Mesendoderm (in vitro differentiated cells): ENCODE measurements around the gene RGPD5.
"Not testable (repeated sequence)": the region's sequence is repeated elsewhere in the genome, so short reads cannot be mapped to it uniquely, and the experiment has no call there.

Experiments
- DNase-seq: peaks from one replicate; pipeline ENCODE4 v3.0.0; 2013
- H2AK5ac ChIP-seq: 2 replicates; pipeline ENCODE4 v1.6.1; 2013; ENCODE audit warnings: low read length, inconsistent platforms
- H2BK120ac ChIP-seq: 2 replicates; pipeline ENCODE4 v1.6.1; 2013; ENCODE audit warnings: low read depth, mild to moderate bottlenecking, low read length, moderate library complexity, mixed read lengths
- H2BK15ac ChIP-seq: replicated peaks from 2 replicates; pipeline ENCODE4 v1.6.1; 2013; ENCODE audit warnings: low read depth, mild to moderate bottlenecking, moderate library complexity
- H2BK5ac ChIP-seq: 2 replicates; pipeline ENCODE4 v1.6.1; 2013; ENCODE audit warnings: low read length, inconsistent platforms
- H3K18ac ChIP-seq: 2 replicates; pipeline ENCODE4 v1.6.1; 2013; ENCODE audit warnings: mild to moderate bottlenecking, low read length, mixed read lengths
- H3K23ac ChIP-seq: one replicate; pipeline ENCODE4 v1.6.1; 2013; ENCODE audit warnings: low read length
- H3K27ac ChIP-seq: 2 replicates; pipeline ENCODE4 v1.5.1; 2013; ENCODE audit warnings: low read depth, mild to moderate bottlenecking, inconsistent platforms, low read length, moderate library complexity
- H3K27me3 ChIP-seq: 2 replicates; pipeline ENCODE4 v1.6.1; 2013; ENCODE audit warnings: low read length, control low read depth, mild to moderate bottlenecking, inconsistent platforms; ENCODE audit not compliant: insufficient read depth, poor library complexity
- H3K36me3 ChIP-seq: 2 replicates; pipeline ENCODE4 v1.6.1; 2013; ENCODE audit warnings: low read length, inconsistent platforms; ENCODE audit not compliant: control insufficient read depth, insufficient read depth
- H3K4ac ChIP-seq: one replicate; pipeline ENCODE4 v1.6.1; 2013; ENCODE audit warnings: low read depth, mild to moderate bottlenecking, low read length, moderate library complexity
- H3K4me1 ChIP-seq: 2 replicates; pipeline ENCODE4 v1.6.1; 2013; ENCODE audit warnings: low read depth, low read length, inconsistent platforms; ENCODE audit not compliant: control insufficient read depth
- H3K4me2 ChIP-seq: 2 replicates; pipeline ENCODE4 v1.6.1; 2013; ENCODE audit warnings: low read length
- H3K4me3 ChIP-seq: 2 replicates; pipeline ENCODE4 v1.5.1; 2013; ENCODE audit warnings: mild to moderate bottlenecking, low read length
- H3K56ac ChIP-seq: one replicate; pipeline ENCODE4 v1.6.1; 2013; ENCODE audit warnings: low read length
- H3K79me1 ChIP-seq: 2 replicates; pipeline ENCODE4 v1.6.1; 2013; ENCODE audit warnings: low read length, inconsistent platforms
- H3K79me2 ChIP-seq: 2 replicates; pipeline ENCODE4 v1.6.1; 2013; ENCODE audit warnings: mild to moderate bottlenecking, low read length; ENCODE audit not compliant: control insufficient read depth, insufficient read depth
- H3K9ac ChIP-seq: 2 replicates; pipeline ENCODE4 v1.6.1; 2013; ENCODE audit warnings: low read length, inconsistent platforms
- H4K5ac ChIP-seq: one replicate; pipeline ENCODE4 v1.6.1; 2013; ENCODE audit warnings: low read length
- H4K8ac ChIP-seq: one replicate; pipeline ENCODE4 v1.6.1; 2013; ENCODE audit warnings: low read depth, mild to moderate bottlenecking, control low read depth, low read length, moderate library complexity
- WGBS: extraction: QIAGEN DNeasy Blood & Tissue Kit; methylation state at CpG from one replicate; pipeline ENCODE4 v1.1.7; 2013; ENCODE audit warnings: low lambda C conversion rate, missing lambda C conversion rate; ENCODE audit not compliant: insufficient coverage; ENCODE audit errors: extremely low coverage; 5-methylcytosine and 5-hydroxymethylcytosine counted together

RGPD5 gene

DNA sequence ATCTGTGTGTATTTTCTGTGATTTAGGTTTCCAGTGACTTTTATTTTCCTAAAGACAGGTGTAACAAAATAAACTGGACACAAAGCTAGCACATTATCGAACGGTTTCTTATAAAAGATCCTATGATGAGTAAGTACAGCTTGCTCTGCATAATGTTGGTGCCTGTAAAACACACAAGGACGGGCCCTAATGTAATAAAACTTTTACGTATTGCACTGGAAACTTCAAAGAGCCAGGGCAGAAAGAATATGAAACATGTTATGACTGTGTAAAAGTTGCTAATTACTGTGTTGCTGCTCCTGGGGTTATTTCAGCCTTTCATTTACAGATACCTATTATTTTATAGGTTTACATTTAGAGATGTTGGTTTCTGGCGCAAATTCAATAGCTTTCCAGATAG lies 32.1 kb upstream of the RGPD5 start:
- H3K23ac ChIP-seq, H3K4me2 ChIP-seq, DNase-seq, H3K27ac ChIP-seq, H3K4ac ChIP-seq, H3K79me1 ChIP-seq, H3K4me3 ChIP-seq, H4K5ac ChIP-seq, H3K36me3 ChIP-seq, H3K18ac ChIP-seq, H2AK5ac ChIP-seq, H3K9ac ChIP-seq, H3K56ac ChIP-seq, H3K79me2 ChIP-seq, H3K27me3 ChIP-seq, H4K8ac ChIP-seq, H2BK5ac ChIP-seq, H2BK15ac ChIP-seq, H3K4me1 ChIP-seq, H2BK120ac ChIP-seq: not testable (repeated sequence)
- WGBS = no CpG with 5 or more reads among the region's 5 CpGs

DNA sequence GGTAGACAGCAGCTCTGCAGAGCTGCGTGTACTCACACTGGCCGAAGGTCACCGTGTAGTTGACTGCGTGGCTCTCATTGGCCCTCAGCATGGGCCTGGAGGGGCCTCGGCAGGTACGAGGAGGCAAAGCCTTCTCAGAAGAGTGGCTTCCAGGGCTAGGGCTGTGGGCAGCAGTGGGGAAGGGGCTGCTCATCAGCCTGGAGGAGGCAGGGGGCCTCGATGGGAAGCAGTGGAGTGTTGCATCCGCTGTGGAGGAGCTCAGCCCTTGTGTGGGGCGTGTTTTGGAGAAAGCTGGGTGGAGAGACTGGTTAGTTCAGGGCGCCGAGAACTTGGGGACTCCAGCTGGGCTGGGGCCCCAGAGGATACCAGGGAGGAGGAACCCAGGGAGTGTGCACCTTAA lies 28.0 kb upstream of the RGPD5 start:
- WGBS = no CpG with 5 or more reads among the region's 11 CpGs
- not testable (repeated sequence) for DNase-seq, H4K8ac ChIP-seq, H2BK5ac ChIP-seq, H3K23ac ChIP-seq, H2BK15ac ChIP-seq, H3K4me2 ChIP-seq, H3K4me1 ChIP-seq, H3K4ac ChIP-seq, H4K5ac ChIP-seq, H3K56ac ChIP-seq, H3K79me2 ChIP-seq, H3K27me3 ChIP-seq, H2AK5ac ChIP-seq, H3K4me3 ChIP-seq, H2BK120ac ChIP-seq, H3K36me3 ChIP-seq, H3K18ac ChIP-seq, H3K27ac ChIP-seq, H3K9ac ChIP-seq, H3K79me1 ChIP-seq

DNA sequence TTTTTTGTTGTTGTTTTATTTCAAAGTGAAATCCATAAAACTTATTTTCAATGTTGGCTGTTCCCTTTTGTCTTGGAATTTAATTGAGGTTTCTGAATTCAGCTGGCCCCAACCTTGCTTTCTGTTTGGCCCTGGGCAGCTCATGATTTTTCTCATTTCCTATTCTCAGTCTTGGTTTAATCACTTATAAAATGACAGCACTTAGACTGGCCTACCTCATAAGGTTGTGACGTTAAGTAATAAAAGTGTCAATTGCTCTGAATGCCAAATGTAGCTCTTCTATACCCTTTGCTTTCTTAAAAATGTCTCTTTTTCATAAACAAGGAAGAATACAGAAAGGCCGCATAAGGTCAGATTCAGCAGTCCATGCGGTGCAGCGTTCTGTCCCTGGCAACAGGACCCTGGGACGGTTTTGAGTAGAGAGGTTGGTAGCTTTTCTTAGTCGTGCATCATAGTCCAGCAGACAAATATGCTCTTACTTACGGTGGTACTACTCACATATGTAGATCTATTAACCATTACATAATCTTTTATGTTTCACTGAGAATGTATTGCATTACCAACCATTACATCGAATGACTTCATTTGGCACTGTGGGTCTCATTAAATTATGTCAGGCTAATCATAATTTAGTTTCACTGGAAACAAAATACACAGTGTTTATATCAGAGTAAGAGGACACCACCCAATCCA lies 27.1 kb upstream of the RGPD5 start:
- not testable (repeated sequence) for H3K27ac ChIP-seq, H3K23ac ChIP-seq
- no CpG with 5 or more reads among the region's 8 CpGs for WGBS

DNA sequence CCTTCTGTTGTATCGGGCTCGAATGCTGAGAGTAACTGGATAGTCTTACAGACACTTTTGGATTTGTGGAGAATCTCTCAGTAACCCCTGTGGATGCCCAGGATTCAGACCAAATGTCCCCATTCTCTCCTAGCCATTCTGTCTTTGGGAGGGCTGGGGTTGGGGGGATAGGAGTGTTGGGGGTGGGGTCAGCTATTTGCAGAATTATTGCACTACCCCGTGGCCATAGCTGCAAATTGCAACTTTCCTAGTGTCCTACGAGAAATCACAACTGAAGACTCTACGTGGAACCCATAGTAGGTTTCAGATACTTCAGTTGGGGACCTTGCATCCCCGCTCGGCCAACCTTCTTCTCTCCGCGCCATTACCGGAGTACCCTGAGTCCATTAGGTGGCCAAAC lies 25.2 kb upstream of the RGPD5 start:
- H3K18ac ChIP-seq, H3K4me1 ChIP-seq, H3K56ac ChIP-seq, H3K4me2 ChIP-seq, H3K4me3 ChIP-seq, H3K27me3 ChIP-seq, H3K4ac ChIP-seq, H4K8ac ChIP-seq, H2BK120ac ChIP-seq, H3K36me3 ChIP-seq, H3K27ac ChIP-seq, H3K79me1 ChIP-seq, H4K5ac ChIP-seq, H3K23ac ChIP-seq, H2AK5ac ChIP-seq, DNase-seq, H3K9ac ChIP-seq, H2BK15ac ChIP-seq, H2BK5ac ChIP-seq, H3K79me2 ChIP-seq: not testable (repeated sequence)
- no CpG with 5 or more reads among the region's 10 CpGs for WGBS

More for the DNA sequence above, 27.1 kb upstream of the RGPD5 start:
- H2AK5ac ChIP-seq, H2BK5ac ChIP-seq, H3K27me3 ChIP-seq, H3K79me1 ChIP-seq, H3K4me3 ChIP-seq, H3K36me3 ChIP-seq, H3K4ac ChIP-seq, H2BK120ac ChIP-seq, H3K56ac ChIP-seq, H2BK15ac ChIP-seq, H3K79me2 ChIP-seq, H3K4me1 ChIP-seq, H3K18ac ChIP-seq, H3K9ac ChIP-seq, DNase-seq, H4K5ac ChIP-seq, H4K8ac ChIP-seq, H3K4me2 ChIP-seq: not testable (repeated sequence)

DNA sequence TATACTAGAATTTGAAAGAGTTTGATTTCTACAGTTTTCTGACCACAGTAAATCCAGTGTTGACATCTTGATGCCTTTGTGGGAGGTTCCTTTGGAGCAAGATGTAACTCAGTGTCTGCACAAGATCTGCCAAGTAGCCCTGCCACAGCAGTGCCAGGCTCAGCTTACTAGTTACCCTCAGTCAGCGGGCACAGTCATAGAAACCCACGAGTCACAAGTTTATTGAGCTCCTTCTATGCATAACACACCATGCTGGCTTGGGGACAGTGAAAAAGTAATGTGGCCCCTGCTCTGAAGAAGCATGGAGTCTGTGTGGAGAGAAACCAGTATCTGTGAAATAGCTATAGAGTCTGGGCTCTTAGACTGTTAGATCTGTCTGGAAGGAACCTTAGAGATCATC lies 15.0 kb upstream of the RGPD5 start:
- H4K5ac ChIP-seq, H2BK120ac ChIP-seq, H3K4me3 ChIP-seq, H3K79me2 ChIP-seq, H3K79me1 ChIP-seq, H3K4ac ChIP-seq, H2AK5ac ChIP-seq, H3K4me2 ChIP-seq, H3K23ac ChIP-seq, DNase-seq, H3K56ac ChIP-seq, H2BK5ac ChIP-seq, H3K18ac ChIP-seq, H3K27me3 ChIP-seq, H3K9ac ChIP-seq, H2BK15ac ChIP-seq, H4K8ac ChIP-seq, H3K27ac ChIP-seq, H3K36me3 ChIP-seq, H3K4me1 ChIP-seq: not testable (repeated sequence)
- WGBS = no CpG with 5 or more reads among the region's 2 CpGs

DNA sequence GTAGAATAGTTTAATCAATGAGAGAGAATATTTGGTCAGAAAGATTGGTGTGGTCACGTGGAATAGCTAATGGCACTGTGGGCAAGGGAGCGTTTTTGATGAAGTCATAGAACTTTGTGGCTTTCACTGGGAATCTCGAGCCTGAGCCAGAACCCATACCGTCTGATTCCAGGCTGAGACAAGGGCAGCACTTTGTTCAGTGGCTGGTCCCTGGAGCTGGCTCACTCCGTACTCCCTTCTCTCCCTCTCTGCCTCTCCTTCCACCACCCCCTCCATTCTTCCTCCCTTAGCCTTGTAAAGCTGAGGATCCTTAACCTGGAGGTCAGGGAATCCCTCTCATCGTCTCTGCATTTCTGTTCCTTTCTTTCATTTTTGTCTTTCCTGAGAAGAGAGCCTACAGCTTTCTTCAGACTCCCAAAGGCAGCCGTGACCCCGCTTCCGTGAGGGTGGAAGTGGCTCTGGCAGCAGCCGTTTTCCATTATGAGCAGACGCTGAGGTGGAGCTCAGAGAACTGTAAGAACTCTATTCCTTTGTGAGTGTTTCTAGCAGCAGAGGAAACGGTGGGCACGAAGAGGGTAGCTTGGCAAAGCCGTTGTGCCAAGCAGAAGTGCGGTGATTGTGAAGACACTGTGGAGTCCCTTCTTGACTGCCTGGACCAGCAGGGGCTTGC lies 12.8 kb upstream of the RGPD5 start:
- not testable (repeated sequence) for H2BK15ac ChIP-seq, H3K18ac ChIP-seq, H3K27me3 ChIP-seq, H3K9ac ChIP-seq, H3K4ac ChIP-seq, H3K79me2 ChIP-seq, H3K4me1 ChIP-seq, H4K8ac ChIP-seq, H3K56ac ChIP-seq, DNase-seq, H3K4me2 ChIP-seq, H3K23ac ChIP-seq, H3K4me3 ChIP-seq, H2BK120ac ChIP-seq, H3K79me1 ChIP-seq, H3K27ac ChIP-seq, H3K36me3 ChIP-seq, H2BK5ac ChIP-seq, H2AK5ac ChIP-seq, H4K5ac ChIP-seq
- no CpG with 5 or more reads among the region's 15 CpGs for WGBS
